Uterus (tissue), 4 donors: ENCODE data around the gene FBLN1. TPM values are rescaled to one million over a fixed set of nuclear protein-coding genes. Genes with fewer than 3 reads are reported as not detected.

Source experiments
- DNase-seq, 2 donors: peaks; one replicate each; pipeline ENCODE4 v3.0.0-alpha.2; 2019 to 2020
- H3K27ac ChIP-seq, 2 donors: fragments of 200-600 bp; sonication (generic); 1 replicate in 1 of 2; 2 replicates in 1 of 2; pipeline ENCODE4 v1.5.1; 2016 to 2018
- H3K27me3 ChIP-seq, 2 donors: fragments of 200-600 bp; sonication (generic); one replicate each; pipeline ENCODE4 v1.5.1; 2018 to 2019; ENCODE audit warnings: control low read depth in 1 of 2
- H3K36me3 ChIP-seq, 2 donors: fragments of 200-600 bp; sonication (generic); one replicate each; pipeline ENCODE4 v1.5.1; 2019; ENCODE audit warnings: control low read depth in 1 of 2
- H3K4me1 ChIP-seq, 2 donors: fragments of 200-600 bp; sonication (generic); one replicate each; pipeline ENCODE4 v1.5.1; 2018 to 2019; ENCODE audit warnings: control low read depth in 1 of 2
- H3K4me3 ChIP-seq, 2 donors: fragments of 200-600 bp; sonication (generic); 1 replicate in 1 of 2; 2 replicates in 1 of 2; pipeline ENCODE4 v1.5.1; 2018 to 2019; ENCODE audit warnings: mild to moderate bottlenecking in 1 of 2
- H3K9me3 ChIP-seq, 2 donors: fragments of 200-600 bp; sonication (generic); one replicate each; pipeline ENCODE4 v1.5.1; 2019; ENCODE audit warnings: control low read depth in 1 of 2
- CTCF ChIP-seq, 4 experiments: fragments of 200-600 bp in 2 of 4; fragments of 450-650 bp in 2 of 4; sonication (generic) in 2 of 4; IDR thresholded peaks; one replicate each; pipeline ENCODE4 v1.5.1; 2016 to 2019; ENCODE audit warnings: antibody characterized with exemption in 4 of 4, mild to moderate bottlenecking in 2 of 4, moderate library complexity in 1 of 4
- POLR2A ChIP-seq, 2 donors: fragments of 450-650 bp; IDR thresholded peaks; one replicate each; pipeline ENCODE4 v1.6.1; 2016; ENCODE audit warnings: antibody characterized with exemption in 2 of 2, mild to moderate bottlenecking in 1 of 2, moderate library complexity in 1 of 2
- intact Hi-C: fragments of 100-400 bp; cut with DNase I; formaldehyde crosslinking; loops from one replicate; pipeline ENCODE4 v1.15.1; 2023; ENCODE audit warnings: low total_unique reads
- total RNA-seq, 4 donors: library from RNA; depleted of rRNA in 3 of 4; stranded (reverse); fragments of >200 nt in 3 of 4; gene quantifications; one replicate each; pipeline versions ENCODE4 v1.1.0 to v1.2.4, GENCODE V29; 2014 to 2023
- donor health status: DM: yes; HTN: yes; CAD: no.

The FBLN1 gene
- total RNA-seq, 4 donors from 2014 or later: 388 to 644 (median 479) TPM

- DNase-seq: no peak
- intact Hi-C loops: no loop called here
- no peak overlapping the region for H3K4me3 ChIP-seq
- no peaks in the 10 kb centered on the region for H3K4me1 ChIP-seq
- no peak overlapping the region for H3K27ac ChIP-seq
- H3K27me3 ChIP-seq: no peaks in the 10 kb centered on the region
- H3K9me3 ChIP-seq: no peaks in the 10 kb centered on the region
- TF ChIP-seq POLR2A (IDR thresholded peaks at IDR 0.05): no peak
- TF ChIP-seq CTCF (IDR thresholded peaks at IDR 0.05): no peak
- no peaks in the 10 kb centered on the region for H3K36me3 ChIP-seq
Observed at GRCh38 chr22:45632791-45633515, 130.3 kb downstream of the FBLN1 start.

GRCh38 chr22:45636683-45637082, 134.0 kb downstream of the FBLN1 start:
- H3K4me3 ChIP-seq: no peak overlapping the region
- H3K9me3 ChIP-seq: no peaks in the 10 kb centered on the region
- DNase-seq: no peak
- H3K36me3 ChIP-seq: no peaks in the 10 kb centered on the region
- no peaks in the 10 kb centered on the region for H3K27me3 ChIP-seq
- intact Hi-C loops: no loop called here
- no peak overlapping the region for H3K27ac ChIP-seq
- H3K4me1 ChIP-seq: no peaks in the 10 kb centered on the region
- TF ChIP-seq POLR2A (IDR thresholded peaks at IDR 0.05): no peak
- TF ChIP-seq CTCF (IDR thresholded peaks at IDR 0.05): no peak

GRCh38 chr22:45638197-45638596, 135.5 kb downstream of the FBLN1 start:
- H3K4me1 ChIP-seq: no peaks in the 10 kb centered on the region
- H3K27ac ChIP-seq: no peak overlapping the region
- no peak for DNase-seq
- H3K27me3 ChIP-seq: no peaks in the 10 kb centered on the region
- intact Hi-C loops: no loop called here
- H3K9me3 ChIP-seq: no peaks in the 10 kb centered on the region
- no peaks in the 10 kb centered on the region for H3K36me3 ChIP-seq
- no peak for TF ChIP-seq POLR2A (IDR thresholded peaks at IDR 0.05)
- TF ChIP-seq CTCF (IDR thresholded peaks at IDR 0.05): no peak
- H3K4me3 ChIP-seq: no peak overlapping the region

DNA sequence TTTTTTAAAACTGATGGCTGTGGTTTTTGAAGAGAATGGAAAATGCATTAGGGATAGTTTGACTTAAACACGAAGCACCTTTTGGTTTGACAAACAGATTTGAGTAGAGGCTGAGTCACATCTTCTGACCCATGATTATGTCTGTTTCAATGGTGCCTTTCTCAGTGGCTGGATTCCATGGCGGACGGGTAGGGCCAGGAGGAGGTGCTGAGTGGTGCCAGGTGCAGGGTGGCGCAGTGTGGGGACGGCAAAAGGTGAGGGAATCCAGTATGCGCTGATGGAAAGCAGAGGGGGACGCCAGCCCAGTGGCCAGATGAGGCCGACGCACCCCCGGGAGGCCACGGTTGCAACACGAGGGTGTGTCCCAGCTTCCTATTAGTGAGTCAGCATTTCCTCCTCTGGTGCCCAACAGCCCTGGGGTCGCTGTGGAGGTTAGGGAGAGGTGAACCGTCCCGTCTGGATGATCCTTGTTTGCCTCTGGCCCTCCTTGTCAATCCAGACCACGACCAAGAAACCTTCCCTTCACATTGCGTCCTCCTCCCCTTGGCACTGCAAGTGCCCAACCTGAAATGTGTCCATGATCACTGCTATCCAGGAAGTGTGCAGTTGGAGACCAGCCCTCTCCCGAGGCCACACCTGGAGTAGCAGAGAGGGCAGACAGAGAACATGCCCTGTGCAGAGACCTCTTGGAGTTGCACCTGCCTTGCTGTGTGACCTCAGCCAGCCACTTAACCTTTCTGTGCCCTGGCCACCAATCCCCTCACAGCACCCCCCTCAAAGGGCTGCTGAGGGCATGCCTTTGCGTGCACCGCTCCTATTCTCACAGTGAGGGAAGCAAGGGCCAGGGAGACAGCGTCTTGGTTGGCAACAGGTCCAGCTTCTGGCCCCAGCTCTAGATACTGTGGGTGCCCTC, 136.4 kb downstream of the FBLN1 start:
- peak; percentile 51 to 56 for DNase-seq
- H3K4me3 ChIP-seq: no peak overlapping the region
- H3K9me3 ChIP-seq: no peaks in the 10 kb centered on the region
- intact Hi-C loops: no loop called here
- no peaks in the 10 kb centered on the region for H3K4me1 ChIP-seq
- no peaks in the 10 kb centered on the region for H3K27me3 ChIP-seq
- H3K27ac ChIP-seq: peak overlapping the region in 1 of 2 donors; percentile 26
- no peaks in the 10 kb centered on the region for H3K36me3 ChIP-seq
- TF ChIP-seq CTCF (IDR thresholded peaks at IDR 0.05) (no peak), POLR2A (IDR thresholded peaks at IDR 0.05) (no peak)

GRCh38 chr22:45639747-45640102, 137.0 kb downstream of the FBLN1 start:
- intact Hi-C loops: no loop called here
- no peaks in the 10 kb centered on the region for H3K27me3 ChIP-seq
- no peaks in the 10 kb centered on the region for H3K36me3 ChIP-seq
- no peak overlapping the region for H3K4me3 ChIP-seq
- H3K27ac ChIP-seq: peak overlapping the region in 1 of 2 donors; percentile 26
- no peak for TF ChIP-seq POLR2A (IDR thresholded peaks at IDR 0.05)
- TF ChIP-seq CTCF (IDR thresholded peaks at IDR 0.05): no peak
- H3K9me3 ChIP-seq: no peaks in the 10 kb centered on the region
- no peaks in the 10 kb centered on the region for H3K4me1 ChIP-seq
- no peak for DNase-seq
